Smooth muscle cell (in vitro differentiated cells): Measurements from ENCODE around the gene HAUS7. TPM values are rescaled to one million over a fixed set of nuclear protein-coding genes. Genes with fewer than 3 reads are reported as not detected.

Experiments
- DNase-seq: peaks from one replicate; lab custom pipeline; 2025; ENCODE audit not compliant: unreplicated experiment; lab: John Stamatoyannopoulos, UW
- H2AFZ ChIP-seq: fragments of 200-600 bp; sonication (generic); 2 replicates; pipeline ENCODE4 v1.6.0; 2016; ENCODE audit warnings: antibody characterized with exemption, low read depth, mild to moderate bottlenecking
- H3F3A ChIP-seq: fragments of 200-600 bp; sonication (generic); 2 replicates; pipeline ENCODE4 v1.6.0; 2017; ENCODE audit warnings: antibody characterized with exemption, low read depth
- H3K27ac ChIP-seq: fragments of 200-600 bp; sonication (generic); 2 replicates; pipeline ENCODE4 v1.5.1; 2016; ENCODE audit warnings: low read depth, mild to moderate bottlenecking
- H3K27me3 ChIP-seq: fragments of 200-600 bp; sonication (generic); 2 replicates; pipeline ENCODE4 v1.6.1; 2016; ENCODE audit warnings: low read depth, mild to moderate bottlenecking
- H3K36me3 ChIP-seq: fragments of 200-600 bp; sonication (generic); 2 replicates; pipeline ENCODE4 v1.5.1; 2016; ENCODE audit warnings: low read depth
- H3K4me1 ChIP-seq: fragments of 200-600 bp; sonication (generic); 2 replicates; pipeline ENCODE4 v1.5.1; 2016; ENCODE audit warnings: low read depth
- H3K4me2 ChIP-seq: fragments of 200-600 bp; sonication (generic); 2 replicates; pipeline ENCODE4 v1.6.0; 2016; ENCODE audit warnings: mild to moderate bottlenecking
- H3K4me3 ChIP-seq: fragments of 200-600 bp; sonication (generic); 2 replicates; pipeline ENCODE4 v1.5.1; 2016; ENCODE audit warnings: mild to moderate bottlenecking
- H3K79me2 ChIP-seq: fragments of 200-600 bp; sonication (generic); 2 replicates; pipeline ENCODE4 v1.6.0; 2016; ENCODE audit warnings: low read depth, mild to moderate bottlenecking
- H3K9ac ChIP-seq: fragments of 200-600 bp; sonication (generic); 2 replicates; pipeline ENCODE4 v1.6.0; 2016; ENCODE audit warnings: low read depth
- H3K9me3 ChIP-seq: fragments of 200-600 bp; sonication (generic); replicated peaks from 2 replicates; pipeline ENCODE4 v1.5.1; 2016; ENCODE audit warnings: low read depth
- H4K20me1 ChIP-seq: fragments of 200-600 bp; sonication (generic); 2 replicates; pipeline ENCODE4 v1.6.0; 2016; ENCODE audit warnings: low read depth
- CTCF ChIP-seq: fragments of 200-600 bp; sonication (generic); IDR thresholded peaks from 2 replicates; pipeline ENCODE4 v1.5.1; 2017; ENCODE audit warnings: borderline replicate concordance, mild to moderate bottlenecking, antibody characterized with exemption; ENCODE audit not compliant: insufficient read depth, poor library complexity, severe bottlenecking
- WGBS: methylation state at CpG from one replicate; pipeline ENCODE4 v1.1.7; 2016; ENCODE audit warnings: low lambda C conversion rate; 5-methylcytosine and 5-hydroxymethylcytosine counted together
- polyA plus RNA-seq: library from polyadenylated mRNA; unstranded; fragments of >200 nt; fragmentation: Nextera tagmentation; extraction: Ambion mirVana; gene quantifications from 2 replicates; pipeline ENCODE4 v1.2.1, GENCODE V29; 2016
- total RNA-seq: library from RNA; depleted of rRNA; stranded (reverse); fragments of >200 nt; gene quantifications from 2 replicates; pipeline ENCODE4 v1.2.3, GENCODE V29; 2014

Gene HAUS7
- total and polyA plus RNA-seq, 2 experiments from 2014 or later: 18.5 to 27.4 TPM

GRCh38 chrX:153481043-153481442, 10.7 kb upstream of the HAUS7 start:
- Histone ChIP-seq H3K4me2 (no peak overlapping the region), H3K4me1 (no peaks in the 10 kb centered on the region), H3K27me3 (no peaks in the 10 kb centered on the region), H3K79me2 (no peaks in the 10 kb centered on the region), H2AFZ (no peak overlapping the region), H4K20me1 (no peaks in the 10 kb centered on the region), H3K9me3 (no peaks in the 10 kb centered on the region), H3K4me3 (no peak overlapping the region), H3K9ac (no peak overlapping the region), H3K36me3 (no peaks in the 10 kb centered on the region), H3K27ac (no peak overlapping the region), H3F3A (no peaks in the 10 kb centered on the region)
- no peak for TF ChIP-seq CTCF
- WGBS: 89% methylated on average over 13 of the region's 13 CpGs
- DNase-seq: no peak

GRCh38 chrX:153478746-153479145, 8.4 kb upstream of the HAUS7 start:
- no peak overlapping the region for H3K27ac ChIP-seq
- H2AFZ ChIP-seq: no peak overlapping the region
- H3K27me3 ChIP-seq: no peaks in the 10 kb centered on the region
- 89% methylated on average over 16 of the region's 16 CpGs for WGBS
- no peaks in the 10 kb centered on the region for H3K79me2 ChIP-seq
- H3K36me3 ChIP-seq: no peaks in the 10 kb centered on the region
- H3K4me1 ChIP-seq: no peaks in the 10 kb centered on the region
- H3K9me3 ChIP-seq: no peaks in the 10 kb centered on the region
- no peak overlapping the region for H3K4me2 ChIP-seq
- no peak for DNase-seq
- no peaks in the 10 kb centered on the region for H4K20me1 ChIP-seq
- H3K9ac ChIP-seq: no peak overlapping the region
- no peak for TF ChIP-seq CTCF
- H3F3A ChIP-seq: no peaks in the 10 kb centered on the region
- no peak overlapping the region for H3K4me3 ChIP-seq

GRCh38 chrX:153477901-153478300, 7.5 kb upstream of the HAUS7 start:
- no peaks in the 10 kb centered on the region for H3K36me3 ChIP-seq
- H3K79me2 ChIP-seq: no peaks in the 10 kb centered on the region
- H3K9ac ChIP-seq: peak overlapping the region; percentile 76
- no peaks in the 10 kb centered on the region for H3K27me3 ChIP-seq
- H3K27ac ChIP-seq: peak overlapping the region; percentile 97
- H3K4me3 ChIP-seq: no peak overlapping the region
- H3K4me1 ChIP-seq: no peaks in the 10 kb centered on the region
- H2AFZ ChIP-seq: no peak overlapping the region
- TF ChIP-seq CTCF: no peak
- H3K9me3 ChIP-seq: no peaks in the 10 kb centered on the region
- WGBS: 76% methylated on average over 8 of the region's 9 CpGs
- H3F3A ChIP-seq: no peaks in the 10 kb centered on the region
- no peak for DNase-seq
- peak overlapping the region; percentile 59 for H3K4me2 ChIP-seq
- H4K20me1 ChIP-seq: no peaks in the 10 kb centered on the region

GRCh38 chrX:153477364-153477857, 7.0 kb upstream of the HAUS7 start:
- WGBS: 57% methylated on average over 11 of the region's 11 CpGs
- H3K27me3 ChIP-seq: no peaks in the 10 kb centered on the region
- H3K27ac ChIP-seq: peak overlapping the region; percentile 97
- no peaks in the 10 kb centered on the region for H3K9me3 ChIP-seq
- no peak for TF ChIP-seq CTCF
- DNase-seq: no peak
- H3K36me3 ChIP-seq: no peaks in the 10 kb centered on the region
- peak overlapping the region; percentile 59 for H3K4me2 ChIP-seq
- H3K79me2 ChIP-seq: no peaks in the 10 kb centered on the region
- H3K4me1 ChIP-seq: no peaks in the 10 kb centered on the region
- peak overlapping the region; percentile 76 for H3K9ac ChIP-seq
- no peak overlapping the region for H2AFZ ChIP-seq
- H4K20me1 ChIP-seq: no peaks in the 10 kb centered on the region
- H3K4me3 ChIP-seq: no peak overlapping the region
- no peaks in the 10 kb centered on the region for H3F3A ChIP-seq
